Measurements from ENCODE around the gene GNPAT.
"Not testable (repeated sequence)": the region's sequence is repeated elsewhere in the genome, so short reads cannot be mapped to it uniquely, and the experiment has no call there.

Gene GNPAT

GRCh38 chr1:231208980-231209379 is 32.0 kb upstream of the GNPAT start:
- ATAC-seq = no peak
- Mint-ChIP-seq H3K27me3 (no peaks in the 10 kb centered on the region), H3K4me1 (peaks cover 17% of the 10 kb centered on the region), H3K4me3 (no peak overlapping the region), H3K27ac (no peak overlapping the region), H3K9me3 (no peaks in the 10 kb centered on the region), H3K36me3 (no peaks in the 10 kb centered on the region)

GRCh38 chr1:231209531-231209930 is 31.5 kb upstream of the GNPAT start:
- H3K27me3 Mint-ChIP-seq = no peaks in the 10 kb centered on the region

GRCh38 chr1:231210126-231210525 is 30.9 kb upstream of the GNPAT start:
- H3K9me3 Mint-ChIP-seq = no peaks in the 10 kb centered on the region
- no peak overlapping the region for H3K27ac Mint-ChIP-seq

More at GRCh38 chr1:231209531-231209930, 31.5 kb upstream of the GNPAT start:
- H3K9me3 Mint-ChIP-seq = no peaks in the 10 kb centered on the region
- no peak overlapping the region for H3K4me3 Mint-ChIP-seq
- ATAC-seq = no peak
- peaks cover 20% of the 10 kb centered on the region for H3K4me1 Mint-ChIP-seq
- H3K36me3 Mint-ChIP-seq = no peaks in the 10 kb centered on the region
- no peak overlapping the region for H3K27ac Mint-ChIP-seq

GRCh38 chr1:231211005-231211857 is 29.8 kb upstream of the GNPAT start:
- Mint-ChIP-seq H3K36me3 (no peaks in the 10 kb centered on the region), H3K4me3 (peak overlapping the region; percentile 73), H3K9me3 (no peaks in the 10 kb centered on the region), H3K27me3 (no peaks in the 10 kb centered on the region), H3K4me1 (peaks cover 36% of the 10 kb centered on the region), H3K27ac (peak overlapping the region; percentile 66)
- ATAC-seq = peak; percentile 86

More at GRCh38 chr1:231210126-231210525, 30.9 kb upstream of the GNPAT start:
- no peak overlapping the region for H3K4me3 Mint-ChIP-seq
- H3K4me1 Mint-ChIP-seq = peaks cover 25% of the 10 kb centered on the region
- no peaks in the 10 kb centered on the region for H3K27me3 Mint-ChIP-seq
- ATAC-seq = no peak
- H3K36me3 Mint-ChIP-seq = no peaks in the 10 kb centered on the region

GRCh38 chr1:231212301-231212700 is 28.7 kb upstream of the GNPAT start:
- not testable (repeated sequence) for H3K27me3 Mint-ChIP-seq, H3K4me3 Mint-ChIP-seq, ATAC-seq, H3K9me3 Mint-ChIP-seq, H3K36me3 Mint-ChIP-seq
- peak overlapping the region; percentile 66 for H3K27ac Mint-ChIP-seq
- H3K4me1 Mint-ChIP-seq = peaks cover 46% of the 10 kb centered on the region

- Mint-ChIP-seq H3K4me3 (no peak overlapping the region), H3K4me1 (peaks cover 46% of the 10 kb centered on the region), H3K9me3 (no peaks in the 10 kb centered on the region), H3K27ac (peak overlapping the region; percentile 57), H3K36me3 (no peaks in the 10 kb centered on the region), H3K27me3 (no peaks in the 10 kb centered on the region)
- no peak for ATAC-seq
These were observed 27.0 kb upstream of the GNPAT start for GRCh38 chr1:231213831-231214573.

GRCh38 chr1:231214918-231215680 is 25.9 kb upstream of the GNPAT start:
- Mint-ChIP-seq H3K9me3 (no peaks in the 10 kb centered on the region), H3K27ac (peak overlapping the region; percentile 57), H3K36me3 (no peaks in the 10 kb centered on the region), H3K4me1 (peaks cover 46% of the 10 kb centered on the region), H3K27me3 (no peaks in the 10 kb centered on the region), H3K4me3 (peak overlapping the region; percentile 32)
- peak; percentile 78 for ATAC-seq

GRCh38 chr1:231215681-231216385 is 25.2 kb upstream of the GNPAT start:
- Mint-ChIP-seq H3K27ac (peak overlapping the region; percentile 57), H3K4me1 (peaks cover 46% of the 10 kb centered on the region), H3K36me3 (no peaks in the 10 kb centered on the region), H3K9me3 (no peaks in the 10 kb centered on the region), H3K27me3 (no peaks in the 10 kb centered on the region), H3K4me3 (peak overlapping the region; percentile 32)
- no peak for ATAC-seq

GRCh38 chr1:231216498-231216897 is 24.5 kb upstream of the GNPAT start:
- Mint-ChIP-seq H3K27me3 (no peaks in the 10 kb centered on the region), H3K36me3 (no peaks in the 10 kb centered on the region), H3K4me1 (peaks cover 40% of the 10 kb centered on the region), H3K9me3 (no peaks in the 10 kb centered on the region), H3K27ac (peak overlapping the region; percentile 57), H3K4me3 (no peak overlapping the region)
- no peak for ATAC-seq

- Mint-ChIP-seq H3K9me3 (no peaks in the 10 kb centered on the region), H3K4me3 (no peak overlapping the region), H3K27me3 (no peaks in the 10 kb centered on the region), H3K36me3 (no peaks in the 10 kb centered on the region), H3K4me1 (peaks cover 34% of the 10 kb centered on the region), H3K27ac (peak overlapping the region; percentile 57)
- ATAC-seq = no peak
These were observed 24.0 kb upstream of the GNPAT start for GRCh38 chr1:231217056-231217455.

GRCh38 chr1:231218078-231218477 is 22.9 kb upstream of the GNPAT start:
- Mint-ChIP-seq H3K27me3 (no peaks in the 10 kb centered on the region), H3K27ac (no peak overlapping the region), H3K4me1 (peaks cover 32% of the 10 kb centered on the region), H3K9me3 (no peaks in the 10 kb centered on the region), H3K36me3 (peaks cover 6% of the 10 kb centered on the region), H3K4me3 (no peak overlapping the region)
- no peak for ATAC-seq

- H3K27me3 Mint-ChIP-seq = no peaks in the 10 kb centered on the region
- ATAC-seq = no peak
- H3K4me1 Mint-ChIP-seq = peaks cover 25% of the 10 kb centered on the region
- H3K9me3 Mint-ChIP-seq = no peaks in the 10 kb centered on the region
- H3K36me3 Mint-ChIP-seq = peaks cover 12% of the 10 kb centered on the region
- H3K4me3 Mint-ChIP-seq = no peak overlapping the region
- peak overlapping the region; percentile 48 for H3K27ac Mint-ChIP-seq
These were observed 21.3 kb upstream of the GNPAT start for GRCh38 chr1:231219422-231220401.

GRCh38 chr1:231220801-231221200 is 20.2 kb upstream of the GNPAT start:
- peaks cover 14% of the 10 kb centered on the region for H3K4me1 Mint-ChIP-seq
- ATAC-seq = no peak
- H3K27me3 Mint-ChIP-seq = no peaks in the 10 kb centered on the region
- H3K4me3 Mint-ChIP-seq = no peak overlapping the region
- H3K36me3 Mint-ChIP-seq = peaks cover 23% of the 10 kb centered on the region
- H3K9me3 Mint-ChIP-seq = no peaks in the 10 kb centered on the region
- H3K27ac Mint-ChIP-seq = no peak overlapping the region

- H3K9me3 Mint-ChIP-seq = no peaks in the 10 kb centered on the region
- H3K4me3 Mint-ChIP-seq = no peak overlapping the region
- peak overlapping the region; percentile 7 for H3K27ac Mint-ChIP-seq
- no peak for ATAC-seq
- H3K4me1 Mint-ChIP-seq = peaks cover 12% of the 10 kb centered on the region
- peaks cover 52% of the 10 kb centered on the region for H3K36me3 Mint-ChIP-seq
- H3K27me3 Mint-ChIP-seq = no peaks in the 10 kb centered on the region
These were observed 14.9 kb upstream of the GNPAT start for GRCh38 chr1:231226156-231226555.
